K562 (cell line): ENCODE results near the gene FAR1. TPM values are rescaled to one million over a fixed set of nuclear protein-coding genes. Genes with fewer than 3 reads are reported as not detected.

ENCODE experiments used
- ATAC-seq: fragments of 200-7000 bp; cut with Tn5 transposase; 3 replicates; pipeline ENCODE4 v1.9.1; 2020; ENCODE audit warnings: moderate library complexity
- BruUV-seq: library from RNA; stranded (reverse); fragments of 400-500 nt; replicated peaks from 2 replicates; lab custom pipeline; 2021; lab: Mats Ljungman, UMichigan
- CTCF ChIA-PET: fragments of 300-600 bp; formaldehyde crosslinking; extraction: SDS; loops from one replicate; lab custom pipeline; 2021; ENCODE audit warnings: low intra/inter-chr PET ratio; lab: Yijun Ruan, JAX
- POLR2A ChIA-PET: fragments of 300-600, 350-650 bp; sonication (Branson Sonifier 250); formaldehyde crosslinking; extraction: SDS; loops from one replicate; lab custom pipeline; 2021; ENCODE audit warnings: antibody characterized with exemption, inconsistent platforms; lab: Yijun Ruan, JAX
- DNase-seq, 4 experiments: peaks; one replicate each; pipeline versions ENCODE4 v3.0.0 to v3.0.0-alpha.2; 2011 to 2018; ENCODE audit warnings: low spot score in 3 of 4, mixed read lengths in 3 of 4; ENCODE audit errors: extremely low read depth in 1 of 4
- FAIRE-seq: peaks from 2 replicates; lab custom pipeline; 2011; peaks lifted over from hg19 to GRCh38; lab: Jason Lieb, UNC
- H2AFZ ChIP-seq: 2 replicates; pipeline ENCODE4 v1.6.0; 2011; ENCODE audit warnings: low read depth, low read length, control low read depth, inconsistent platforms
- H3K27ac ChIP-seq: fragments of 200-600 bp; 3 replicates; pipeline ENCODE4 v1.8.0; 2011; ENCODE audit warnings: low read depth, mild to moderate bottlenecking, control low read depth, inconsistent platforms, low read length, moderate library complexity, mixed read lengths; ENCODE audit errors: extremely low read depth
- H3K27me3 ChIP-seq, 2 experiments: fragments of 300-600 bp in 1 of 2; 2 replicates in 1 of 2; 3 replicates in 1 of 2; pipeline versions ENCODE4 v1.6.0 to v1.8.0; 2011; ENCODE audit warnings: inconsistent platforms in 2 of 2, low read length in 2 of 2, mild to moderate bottlenecking in 1 of 2, mixed read lengths in 1 of 2, moderate library complexity in 1 of 2; ENCODE audit not compliant: control insufficient read depth in 2 of 2, insufficient read depth in 2 of 2
- H3K36me3 ChIP-seq: fragments of 300-600 bp; 3 replicates; pipeline ENCODE4 v1.8.0; 2011; ENCODE audit warnings: mild to moderate bottlenecking, low read length, inconsistent platforms; ENCODE audit not compliant: control insufficient read depth, insufficient read depth
- H3K4me1 ChIP-seq, 2 experiments: fragments of 200-600 bp in 1 of 2; replicated peaks in 1 of 2; 2 replicates in 1 of 2; 3 replicates in 1 of 2; pipeline versions ENCODE4 v1.5.1 to v1.8.0; 2011; ENCODE audit warnings: inconsistent platforms in 2 of 2, low read length in 2 of 2, mild to moderate bottlenecking in 1 of 2, mixed read lengths in 1 of 2, moderate library complexity in 1 of 2; ENCODE audit not compliant: control insufficient read depth in 2 of 2, insufficient read depth in 2 of 2
- H3K4me2 ChIP-seq: 2 replicates; pipeline ENCODE4 v1.6.1; 2011; ENCODE audit warnings: low read length, control low read depth, inconsistent platforms, mixed read lengths; ENCODE audit not compliant: insufficient read depth
- H3K4me3 ChIP-seq: fragments of 200-600 bp; sonication (generic), shearing (Covaris generic); 2 replicates; pipeline ENCODE4 v1.5.1; 2016; ENCODE audit warnings: control low read depth, inconsistent platforms
- H3K79me2 ChIP-seq: fragments of 200-600 bp; 3 replicates; pipeline ENCODE4 v1.8.0; 2011; ENCODE audit warnings: low read length, inconsistent platforms; ENCODE audit not compliant: control insufficient read depth, insufficient read depth
- H3K9ac ChIP-seq, 2 experiments: 2 replicates each; pipeline versions ENCODE4 v1.6.0 to v1.6.1; 2011; ENCODE audit warnings: low read depth in 2 of 2, low read length in 2 of 2, control low read depth in 1 of 2, inconsistent platforms in 1 of 2, mild to moderate bottlenecking in 1 of 2, mixed read lengths in 1 of 2; ENCODE audit not compliant: insufficient read depth in 1 of 2
- H3K9me1 ChIP-seq: one replicate; pipeline ENCODE4 v1.6.0; 2011; ENCODE audit warnings: inconsistent platforms, mild to moderate bottlenecking, low read length, moderate library complexity; ENCODE audit not compliant: control insufficient read depth, insufficient read depth
- H3K9me3 ChIP-seq: replicated peaks from 2 replicates; pipeline ENCODE4 v1.5.1; 2011; ENCODE audit warnings: low read depth, low read length, inconsistent platforms; ENCODE audit not compliant: control insufficient read depth, insufficient read depth
- H4K20me1 ChIP-seq: replicated peaks from 2 replicates; pipeline ENCODE4 v1.6.1; 2011; ENCODE audit warnings: low read length, inconsistent platforms, mixed read lengths; ENCODE audit not compliant: control insufficient read depth, insufficient read depth
- DMBX1 ChIP-seq: fragments of 250-450 bp; sonication (Bioruptor Pico); IDR thresholded peaks from 2 replicates; pipeline ENCODE4 v1.8.0; 2022; ENCODE audit warnings: inconsistent platforms, mild to moderate bottlenecking, moderate library complexity, borderline replicate concordance
- EHMT2 ChIP-seq: fragments of 450-650 bp; IDR thresholded peaks from 2 replicates; pipeline ENCODE4 v1.6.1; 2018; ENCODE audit warnings: antibody characterized with exemption
- HDAC2 ChIP-seq: fragments of 450-650 bp; IDR thresholded peaks from 2 replicates; pipeline ENCODE4 v1.6.1; 2016; ENCODE audit warnings: mild to moderate bottlenecking
- HDAC8 ChIP-seq: fragments of 450-650 bp; IDR thresholded peaks from 2 replicates; pipeline ENCODE4 v1.6.1; 2016; ENCODE audit warnings: mild to moderate bottlenecking, missing genetic modification characterization, moderate library complexity, missing compliant biosample characterization
- KLF16 ChIP-seq: IDR thresholded peaks from 2 replicates; pipeline ENCODE4 v1.6.1; 2016; ENCODE audit warnings: antibody characterized with exemption
- MEIS2 ChIP-seq: fragments of 450-650 bp; IDR thresholded peaks from 2 replicates; pipeline ENCODE4 v1.6.1; 2014; ENCODE audit warnings: mild to moderate bottlenecking; ENCODE audit not compliant: partially characterized antibody
- NBN ChIP-seq: fragments of 450-650 bp; IDR thresholded peaks from 2 replicates; pipeline ENCODE4 v1.6.1; 2016; ENCODE audit warnings: low read depth, mild to moderate bottlenecking
- NR2C1 ChIP-seq, 2 experiments: fragments of 450-650 bp; IDR thresholded peaks; 2 replicates each; pipeline ENCODE4 v1.6.1; 2017; ENCODE audit warnings: mild to moderate bottlenecking in 2 of 2, antibody characterized with exemption in 1 of 2, inconsistent platforms in 1 of 2, missing compliant biosample characterization in 1 of 2, missing genetic modification characterization in 1 of 2
- ZBTB8A ChIP-seq: fragments of 450-650 bp; IDR thresholded peaks from 2 replicates; pipeline ENCODE4 v1.6.1; 2018; ENCODE audit warnings: mild to moderate bottlenecking, moderate library complexity; ENCODE audit not compliant: partially characterized antibody
- WGBS: fragments of 100-300 bp; shearing (Covaris generic); methylation state at CpG from one replicate; pipeline ENCODE4 v1.1.6; 2016; ENCODE audit warnings: low coverage, mixed read lengths; ENCODE audit not compliant: insufficient coverage; ENCODE audit errors: missing lambda C conversion rate; 5-methylcytosine and 5-hydroxymethylcytosine counted together
- in situ Hi-C: fragments of 300-500 bp; cut with MboI; formaldehyde crosslinking; loops from 4 replicates; pipeline ENCODE4 v1.15.0; 2018; ENCODE audit warnings: inconsistent platforms, mixed read lengths
- intact Hi-C: fragments of 100-400 bp; cut with micrococcal nuclease; formaldehyde crosslinking; loops from 2 replicates; pipeline ENCODE4 v1.14.2; 2022
- polyA plus RNA-seq, 8 experiments: library from polyadenylated mRNA; depleted of rRNA in 4 of 8; stranded (reverse) in 5 of 8; unstranded in 3 of 8; fragments of >200 nt; fragmentation: Nextera tagmentation in 2 of 8; fragmentation: Illumina TruSeq in 1 of 8; extraction: Ambion mirVana in 2 of 8; extraction: Trizol in 1 of 8; gene quantifications; 2 replicates each; pipeline versions ENCODE4 v1.2.1 to v1.2.3, GENCODE V29; 2011 to 2014; ENCODE audit warnings: inconsistent platforms in 1 of 8, missing spikeins in 1 of 8
- total RNA-seq, 7 experiments: library from RNA; depleted of rRNA in 6 of 7; stranded (reverse); fragments of >200 nt in 6 of 7; fragmentation: Illumina TruSeq in 2 of 7; extraction: Trizol in 2 of 7; gene quantifications; 2 replicates each; pipeline versions ENCODE4 v1.2.1 to v1.2.3, GENCODE V29; 2011 to 2021; ENCODE audit warnings: low replicate concordance in 1 of 7
- TF ChIP-seq, protein P1 (sequence below): sonication (generic); formaldehyde crosslinking; IDR thresholded peaks from 2 replicates; pipeline ENCODE4 v1.8.1; 2022; ENCODE audit warnings: missing genetic modification reagents
- TF ChIP-seq, protein P2 (sequence below): sonication (generic); formaldehyde crosslinking; IDR thresholded peaks from 2 replicates; pipeline ENCODE4 v1.8.1; 2022; ENCODE audit warnings: missing genetic modification reagents
- TF ChIP-seq, protein P3 (sequence below): sonication (generic); formaldehyde crosslinking; IDR thresholded peaks from 2 replicates; pipeline ENCODE4 v1.9.0; 2022; ENCODE audit warnings: mild to moderate bottlenecking, missing genetic modification reagents

Gene FAR1
- total and polyA plus RNA-seq, 9 of the 15 experiments (the other 6 are each of a cell fraction or from before 2014, with no cell fraction given) = 17.7 to 88.2 (median 52.6) TPM

DNA sequence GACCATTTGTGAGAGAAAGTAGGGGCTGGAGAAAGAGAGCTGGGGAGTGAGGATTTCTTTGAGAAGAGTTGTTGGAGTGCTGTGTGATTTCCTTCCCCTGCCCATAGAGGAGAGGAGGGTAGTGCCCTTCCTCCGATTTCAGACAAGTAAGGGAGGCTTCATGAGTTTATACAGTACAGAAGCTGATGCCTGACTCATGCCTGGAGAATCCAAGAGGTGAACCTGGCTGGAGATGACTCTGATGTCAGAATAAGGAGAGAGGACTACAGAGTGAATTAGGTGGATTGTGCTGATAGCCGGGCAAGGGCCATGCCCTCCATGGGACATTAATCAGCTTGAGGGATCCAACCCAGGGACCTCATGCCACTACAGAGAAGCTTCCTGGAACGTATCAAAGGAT, 91.6 kb downstream of the FAR1 start:
- no TSS peak for BruUV-seq
- H2AFZ ChIP-seq = no peak overlapping the region; the same call in 1 of the 2 replicates
- ATAC-seq = no peak
- no peaks in the 10 kb centered on the region for H3K36me3 ChIP-seq
- H3K4me3 ChIP-seq = no peak overlapping the region
- no peak overlapping the region for H3K9ac ChIP-seq
- no peaks in the 10 kb centered on the region for H3K9me3 ChIP-seq
- ChIA-PET POLR2A (no interaction called here), CTCF (no interaction called here)
- FAIRE-seq = no peak
- DNase-seq = no peak
- TF ChIP-seq, protein P1, sequence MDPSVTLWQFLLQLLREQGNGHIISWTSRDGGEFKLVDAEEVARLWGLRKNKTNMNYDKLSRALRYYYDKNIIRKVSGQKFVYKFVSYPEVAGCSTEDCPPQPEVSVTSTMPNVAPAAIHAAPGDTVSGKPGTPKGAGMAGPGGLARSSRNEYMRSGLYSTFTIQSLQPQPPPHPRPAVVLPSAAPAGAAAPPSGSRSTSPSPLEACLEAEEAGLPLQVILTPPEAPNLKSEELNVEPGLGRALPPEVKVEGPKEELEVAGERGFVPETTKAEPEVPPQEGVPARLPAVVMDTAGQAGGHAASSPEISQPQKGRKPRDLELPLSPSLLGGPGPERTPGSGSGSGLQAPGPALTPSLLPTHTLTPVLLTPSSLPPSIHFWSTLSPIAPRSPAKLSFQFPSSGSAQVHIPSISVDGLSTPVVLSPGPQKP (CRISPR knock-in tag) = no peak
- TF ChIP-seq MEIS2 (no peak), DMBX1 (no peak), HDAC2 (no peak), KLF16 (no peak), ZBTB8A (no peak), HDAC8 (tag) (no peak), NR2C1 (IDR thresholded peaks at IDR 0.05) (no peak), NR2C1 (tag; IDR thresholded peaks at IDR 0.05) (no peak), EHMT2 (no peak), NBN (no peak)
- TF ChIP-seq, protein P2, sequence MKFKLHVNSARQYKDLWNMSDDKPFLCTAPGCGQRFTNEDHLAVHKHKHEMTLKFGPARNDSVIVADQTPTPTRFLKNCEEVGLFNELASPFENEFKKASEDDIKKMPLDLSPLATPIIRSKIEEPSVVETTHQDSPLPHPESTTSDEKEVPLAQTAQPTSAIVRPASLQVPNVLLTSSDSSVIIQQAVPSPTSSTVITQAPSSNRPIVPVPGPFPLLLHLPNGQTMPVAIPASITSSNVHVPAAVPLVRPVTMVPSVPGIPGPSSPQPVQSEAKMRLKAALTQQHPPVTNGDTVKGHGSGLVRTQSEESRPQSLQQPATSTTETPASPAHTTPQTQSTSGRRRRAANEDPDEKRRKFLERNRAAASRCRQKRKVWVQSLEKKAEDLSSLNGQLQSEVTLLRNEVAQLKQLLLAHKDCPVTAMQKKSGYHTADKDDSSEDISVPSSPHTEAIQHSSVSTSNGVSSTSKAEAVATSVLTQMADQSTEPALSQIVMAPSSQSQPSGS (CRISPR knock-in tag) = no peak
- TF ChIP-seq, protein P3, sequence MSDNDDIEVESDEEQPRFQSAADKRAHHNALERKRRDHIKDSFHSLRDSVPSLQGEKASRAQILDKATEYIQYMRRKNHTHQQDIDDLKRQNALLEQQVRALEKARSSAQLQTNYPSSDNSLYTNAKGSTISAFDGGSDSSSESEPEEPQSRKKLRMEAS (CRISPR knock-in tag) = no peak
- no peaks in the 10 kb centered on the region for H3K79me2 ChIP-seq
- H3K9me1 ChIP-seq = no peaks in the 10 kb centered on the region
- intact Hi-C loops = no loop called here
- no peaks in the 10 kb centered on the region for H4K20me1 ChIP-seq
- 9% methylated on average over 3 of the region's 3 CpGs for WGBS
- in situ Hi-C loops = no loop called here
- H3K4me1 ChIP-seq = no peaks in the 10 kb centered on the region
- no peak overlapping the region for H3K4me2 ChIP-seq
- no peak overlapping the region for H3K27ac ChIP-seq
- H3K27me3 ChIP-seq = 0 out of 5 replicates have a peak, but pooled peaks cover 0 to 5% of the 10 kb centered on the region in 2 experiments
